Activated CD4-positive, alpha-beta T cell treated with anti-CD3 and anti-CD28 coated beads for 1 hour (primary cell): ENCODE measurements around the gene RCC1.
"Not testable (repeated sequence)": the region's sequence is repeated elsewhere in the genome, so short reads cannot be mapped to it uniquely, and the experiment has no call there.

ENCODE experiments used
- DNase-seq: peaks from one replicate; pipeline ENCODE4 v3.0.0-alpha.2; 2020

RCC1 gene

GRCh38 chr1:28551381-28551780 is 45.5 kb downstream of the RCC1 start:
- no peak for DNase-seq

GRCh38 chr1:28552758-28553663 is 47.2 kb downstream of the RCC1 start, which contains the start of gene TRNAU1AP:
TSS of gene TRNAU1AP (plus strand) at chr1:28553085. CDS start at chr1:28553111, 26 bp downstream.
- DNase-seq = peak; percentile 96

GRCh38 chr1:28560886-28561285 is 55.0 kb downstream of the RCC1 start:
- DNase-seq = no peak

- DNase-seq = no peak
Measured at GRCh38 chr1:28564310-28564709, 58.5 kb downstream of the RCC1 start.

GRCh38 chr1:28565040-28565439 is 59.2 kb downstream of the RCC1 start:
- no peak for DNase-seq

- no peak for DNase-seq
Measured at GRCh38 chr1:28565726-28566125, 59.9 kb downstream of the RCC1 start.

- no peak for DNase-seq
Measured at GRCh38 chr1:28566931-28567330, 61.1 kb downstream of the RCC1 start.

GRCh38 chr1:28571911-28572310 is 66.1 kb downstream of the RCC1 start:
- DNase-seq = no peak

GRCh38 chr1:28572891-28573290 is 67.0 kb downstream of the RCC1 start:
- not testable (repeated sequence) for DNase-seq

- DNase-seq = no peak
Measured at GRCh38 chr1:28573564-28573963, 67.7 kb downstream of the RCC1 start.

GRCh38 chr1:28577052-28577678 is 71.3 kb downstream of the RCC1 start:
- no peak for DNase-seq

GRCh38 chr1:28577738-28578536 is 72.1 kb downstream of the RCC1 start:
- no peak for DNase-seq

- DNase-seq = no peak
Measured at GRCh38 chr1:28578696-28579218, 72.9 kb downstream of the RCC1 start.

- DNase-seq = no peak
Measured at GRCh38 chr1:28579401-28579800, 73.6 kb downstream of the RCC1 start.

- peak; percentile 39 for DNase-seq
Measured at GRCh38 chr1:28580722-28581530, 75.1 kb downstream of the RCC1 start.

- DNase-seq = peak; percentile 92
Measured at GRCh38 chr1:28581531-28582247, 75.8 kb downstream of the RCC1 start.

- no peak for DNase-seq
Measured at GRCh38 chr1:28582248-28582615, 76.4 kb downstream of the RCC1 start.

GRCh38 chr1:28586585-28587391 is 80.9 kb downstream of the RCC1 start:
- DNase-seq = not testable (repeated sequence)
